Measurements from ENCODE around the gene EIF1AD.

GRCh38 chr11:66032957-66033735 lies 31.2 kb upstream of the EIF1AD start:
- TF ChIP-seq CTCF (IDR thresholded peaks at IDR 0.05) (no peak), POLR2AphosphoS5 (IDR thresholded peaks at IDR 0.05) (no peak), POLR2A (IDR thresholded peaks at IDR 0.05) (no peak)
